Measurements from ENCODE around the gene BRSK1.

BRSK1 gene

DNA sequence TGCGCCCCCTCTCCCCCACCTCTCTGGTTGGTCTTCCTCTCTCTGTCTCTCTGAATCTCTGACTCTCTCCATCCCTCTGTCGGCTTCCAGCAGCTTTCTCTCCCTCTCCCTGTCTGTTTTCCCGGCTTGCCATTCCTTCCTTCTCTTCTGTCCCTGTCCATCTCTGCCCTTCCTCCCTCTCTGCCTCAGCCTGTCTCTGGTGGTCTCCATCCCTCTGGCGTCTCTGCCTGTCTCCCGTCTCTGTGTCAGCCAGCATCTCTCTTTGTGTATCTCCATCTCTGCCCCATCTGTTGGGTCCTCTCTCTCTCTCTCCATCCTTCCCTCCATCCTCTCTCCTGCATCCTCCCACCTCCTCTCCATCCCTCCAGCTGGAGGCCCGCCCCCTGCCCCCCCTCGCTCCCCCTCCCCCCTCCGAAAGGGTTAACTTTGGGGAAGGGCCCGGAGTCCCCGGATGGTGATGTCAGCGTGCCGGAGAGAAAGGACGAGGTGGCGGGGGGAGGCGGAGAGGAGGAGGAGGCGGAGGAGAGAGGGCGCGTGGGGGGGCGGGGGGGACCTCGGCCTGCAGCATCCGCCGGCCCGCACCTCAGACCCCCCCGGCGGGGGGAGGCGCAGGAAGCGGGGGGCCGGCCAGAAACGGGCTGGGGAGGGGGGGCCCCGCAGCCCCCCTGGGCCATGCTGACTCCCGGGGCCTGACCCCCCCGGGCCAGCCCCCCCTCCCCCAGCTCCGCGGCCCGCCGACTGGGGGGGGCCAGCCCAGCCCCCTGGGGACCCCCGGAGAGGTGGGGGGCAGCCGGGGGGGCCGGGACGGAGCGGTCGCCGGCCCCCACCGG is at the start of gene BRSK1:
BRSK1 (plus strand) TSS at position 450 of the 830 bp plus-strand sequence. CDS start 446 bp downstream, outside the sequence.
- peak; percentile 53 for DNase-seq (ENCODE audit: low spot score)

DNA sequence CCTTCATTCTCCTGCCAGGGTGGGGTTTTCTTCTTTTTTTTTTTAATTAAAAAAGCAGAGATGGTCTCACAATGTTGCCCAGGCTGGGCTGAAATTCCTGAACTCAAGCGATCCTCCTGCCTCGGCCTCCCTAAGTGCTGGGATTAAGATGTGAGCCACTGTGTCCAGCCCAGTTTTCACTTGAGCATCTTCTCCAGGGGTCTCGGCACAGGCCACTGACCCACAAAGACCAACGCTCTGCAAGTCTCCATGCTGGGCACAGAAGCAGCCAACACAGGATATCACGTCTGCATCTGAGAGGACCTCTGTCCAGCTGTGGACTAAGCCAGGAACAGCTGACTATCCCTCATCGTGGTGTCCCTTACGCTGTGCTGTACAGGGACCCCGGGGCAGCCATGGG is 45.8 kb upstream of the BRSK1 start:
- no peak for DNase-seq (ENCODE audit: low spot score)

- DNase-seq (ENCODE audit: low spot score): no peak
These were observed 44.8 kb upstream of the BRSK1 start for GRCh38 chr19:55239004-55239403.

DNA sequence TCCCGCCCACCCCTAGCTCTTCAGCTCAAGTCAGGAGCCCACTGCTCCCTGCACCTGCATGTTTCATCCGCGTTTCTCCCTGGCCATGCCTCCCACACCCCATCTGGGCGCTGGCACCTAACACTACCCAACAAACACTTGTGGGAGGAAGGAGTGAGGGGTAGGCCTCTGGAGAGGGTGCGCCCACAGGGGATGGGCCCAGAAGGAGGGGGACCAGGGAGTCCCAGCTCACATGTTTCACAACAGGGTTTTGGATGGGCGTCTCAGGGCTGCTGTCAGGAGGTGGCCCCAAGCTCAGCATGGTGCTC is 43.1 kb upstream of the BRSK1 start:
- no peak for DNase-seq (ENCODE audit: low spot score)

GRCh38 chr19:55241143-55241934 is 42.5 kb upstream of the BRSK1 start:
- no peak for DNase-seq (ENCODE audit: low spot score)

- DNase-seq (ENCODE audit: low spot score): no peak
These were observed 41.8 kb upstream of the BRSK1 start for GRCh38 chr19:55241935-55242464.

DNA sequence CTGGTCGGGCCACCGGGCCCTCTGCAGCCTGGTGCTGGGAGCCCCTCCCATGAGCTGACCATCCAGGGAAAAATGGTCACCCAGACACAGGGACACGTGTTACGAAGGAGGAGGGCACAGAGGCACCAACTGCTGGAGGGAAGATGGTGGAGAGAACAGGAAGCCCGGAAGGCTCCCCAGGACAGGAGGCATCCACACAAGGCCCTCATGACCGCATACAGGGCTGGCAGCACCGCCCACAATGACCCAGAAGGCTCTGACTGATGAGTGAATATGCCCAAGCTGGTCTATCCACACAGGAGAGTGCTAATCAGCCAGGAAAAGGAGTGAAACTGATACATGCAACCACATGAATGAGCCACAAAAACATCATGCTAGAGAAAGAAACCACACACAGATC is 41.3 kb upstream of the BRSK1 start:
- no peak for DNase-seq (ENCODE audit: low spot score)

GRCh38 chr19:55244004-55244680 is 39.7 kb upstream of the BRSK1 start:
- DNase-seq (ENCODE audit: low spot score): no peak

DNA sequence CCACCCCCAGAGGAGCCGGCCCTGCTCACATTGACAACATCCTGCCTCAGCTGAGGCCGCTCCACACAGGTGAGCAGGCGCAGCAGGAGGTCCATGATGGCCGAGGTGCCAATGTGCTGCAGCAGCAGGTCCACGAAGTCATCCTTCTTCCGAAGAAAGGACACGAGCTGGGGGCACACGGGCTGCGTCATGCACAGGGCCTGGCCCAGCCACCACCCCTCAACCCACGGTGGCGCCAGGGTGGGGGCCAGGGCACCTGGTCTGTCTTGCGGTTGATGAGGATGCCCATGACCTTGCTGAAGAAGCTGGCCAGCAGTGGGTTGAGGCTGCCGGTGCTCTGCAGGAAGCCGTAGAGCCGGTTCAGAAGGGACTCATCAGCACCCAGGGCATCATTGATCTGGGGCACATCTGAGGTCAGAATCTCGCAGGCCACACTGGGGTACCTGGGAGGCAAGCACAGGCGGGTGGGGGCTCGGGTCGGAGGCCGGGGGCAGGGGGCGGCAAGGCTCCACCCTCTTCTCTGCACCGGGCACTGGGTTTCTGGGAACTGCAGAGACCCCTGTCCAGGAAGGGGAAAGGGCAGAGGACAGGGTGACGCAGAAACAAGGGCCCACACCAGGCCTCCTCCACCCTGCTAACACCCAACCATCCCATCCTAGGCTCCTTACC is 38.4 kb upstream of the BRSK1 start:
- DNase-seq (ENCODE audit: low spot score): no peak

- no peak for DNase-seq (ENCODE audit: low spot score)
These were observed 37.0 kb upstream of the BRSK1 start for GRCh38 chr19:55246462-55247451.

DNA sequence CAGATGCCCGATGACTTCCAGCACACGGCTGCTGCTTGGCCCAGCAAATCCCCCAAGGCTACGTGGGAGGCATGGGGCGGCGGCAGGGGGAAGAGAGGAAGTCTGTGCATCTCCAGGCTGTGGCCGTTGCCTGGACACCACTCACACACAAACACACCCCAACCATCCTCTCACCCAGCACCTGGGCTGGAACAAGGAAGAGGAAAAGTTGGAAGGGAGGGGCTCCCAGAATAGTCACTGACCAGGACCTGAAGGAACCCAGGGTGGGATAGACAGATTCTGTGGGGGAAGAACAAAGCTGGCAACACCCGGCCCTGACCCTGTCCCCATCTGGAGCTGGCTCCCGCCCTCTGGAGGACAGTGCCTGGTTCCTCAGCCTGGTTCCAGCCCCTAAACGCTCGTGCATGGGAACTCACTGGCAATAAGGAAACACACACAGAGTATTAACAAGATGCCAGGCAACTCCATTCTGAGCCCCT is 36.1 kb upstream of the BRSK1 start:
- no peak for DNase-seq (ENCODE audit: low spot score)

DNA sequence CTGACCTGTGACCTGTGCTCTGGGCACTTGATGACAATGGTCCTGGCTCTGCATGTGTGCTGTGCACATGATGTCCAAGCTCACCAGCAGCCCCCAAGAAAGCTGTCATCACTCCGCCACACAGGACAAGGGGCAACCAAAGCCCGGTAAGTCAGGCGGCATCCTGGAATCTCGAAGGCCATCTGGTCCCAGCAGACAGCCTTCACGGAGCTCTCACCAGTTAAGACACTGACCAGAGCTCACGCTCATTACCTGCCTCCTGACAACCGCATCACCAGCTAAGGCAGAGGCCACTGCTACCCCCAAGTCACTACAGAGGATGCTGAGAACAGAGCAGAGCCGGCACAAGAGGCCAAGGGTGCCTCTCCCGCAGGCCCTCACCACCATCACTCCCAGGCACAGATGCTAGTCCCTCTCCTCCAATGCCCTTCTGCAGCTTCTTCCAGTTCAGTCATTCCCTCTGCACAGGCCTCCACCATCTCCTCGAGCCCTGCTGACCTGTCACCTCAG is 35.6 kb upstream of the BRSK1 start:
- no peak for DNase-seq (ENCODE audit: low spot score)

GRCh38 chr19:55248704-55249103 is 35.1 kb upstream of the BRSK1 start:
- no peak for DNase-seq (ENCODE audit: low spot score)

- DNase-seq (ENCODE audit: low spot score): no peak
These were observed 34.0 kb upstream of the BRSK1 start for GRCh38 chr19:55249841-55250240.

- DNase-seq (ENCODE audit: low spot score): no peak
These were observed 33.3 kb upstream of the BRSK1 start for GRCh38 chr19:55250262-55251036.

GRCh38 chr19:55251341-55252081 is 32.3 kb upstream of the BRSK1 start:
- no peak for DNase-seq (ENCODE audit: low spot score)

- no peak for DNase-seq (ENCODE audit: low spot score)
These were observed 30.8 kb upstream of the BRSK1 start for GRCh38 chr19:55252760-55253663.
